Activated effector memory CD4-positive, alpha-beta T cell treated with Interleukin-2 at 50 U/mL for 16 hours (primary cell): ENCODE data around the gene ZNF678.
"Not testable (repeated sequence)": the region's sequence is repeated elsewhere in the genome, so short reads cannot be mapped to it uniquely, and the experiment has no call there.

ENCODE experiments used
- DNase-seq: peaks from one replicate; pipeline ENCODE4 v3.0.0-alpha.2; 2020

ZNF678 gene

DNA sequence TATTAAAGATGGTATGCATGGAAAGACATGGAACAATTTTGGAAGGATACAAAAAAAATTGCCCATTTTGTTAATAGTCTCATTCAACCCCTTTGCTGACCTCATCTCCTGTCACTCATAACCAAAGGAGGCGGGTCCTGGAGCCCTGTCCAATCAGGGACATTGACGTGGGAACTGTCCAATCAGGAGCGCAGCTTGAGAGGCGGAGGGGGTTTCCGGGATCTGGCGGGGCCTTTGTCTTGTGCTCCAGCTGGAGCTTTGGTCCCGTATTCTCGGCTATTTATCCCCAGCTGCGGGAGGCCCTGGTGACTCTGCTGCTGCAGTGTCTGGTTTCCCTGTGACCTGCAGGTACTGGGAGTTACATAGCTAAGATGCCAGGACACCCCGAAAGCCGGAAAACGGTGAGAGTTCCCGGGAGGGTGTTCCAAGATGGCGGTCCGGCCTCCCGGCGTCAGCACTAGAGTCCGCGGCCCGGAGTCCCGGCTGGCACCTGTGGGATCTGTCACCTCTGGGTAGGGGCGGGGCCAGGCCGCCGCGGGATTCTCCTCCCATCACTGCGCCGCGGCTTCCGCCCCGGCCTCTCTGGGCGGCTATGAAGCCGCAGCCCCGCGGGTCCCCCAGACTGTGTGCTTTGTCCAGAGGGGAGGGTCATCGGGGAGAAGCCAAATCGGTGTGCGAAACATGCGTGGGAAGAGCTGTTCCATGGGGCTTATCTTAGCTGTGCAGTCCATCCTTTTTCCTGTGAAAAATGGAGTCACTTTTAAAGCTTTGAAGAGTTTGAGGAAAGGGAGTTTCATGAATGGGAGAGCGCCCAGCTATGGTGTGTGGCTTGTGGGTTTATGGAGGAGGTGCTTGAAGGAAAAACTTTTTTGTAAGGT, at the start of gene ZNF678:
Gene ZNF678, plus strand, starts transcription at position 233 of the 878 bp plus-strand sequence. CDS start 87,436 bp downstream, outside the sequence.
- DNase-seq = peak; percentile 76

DNA sequence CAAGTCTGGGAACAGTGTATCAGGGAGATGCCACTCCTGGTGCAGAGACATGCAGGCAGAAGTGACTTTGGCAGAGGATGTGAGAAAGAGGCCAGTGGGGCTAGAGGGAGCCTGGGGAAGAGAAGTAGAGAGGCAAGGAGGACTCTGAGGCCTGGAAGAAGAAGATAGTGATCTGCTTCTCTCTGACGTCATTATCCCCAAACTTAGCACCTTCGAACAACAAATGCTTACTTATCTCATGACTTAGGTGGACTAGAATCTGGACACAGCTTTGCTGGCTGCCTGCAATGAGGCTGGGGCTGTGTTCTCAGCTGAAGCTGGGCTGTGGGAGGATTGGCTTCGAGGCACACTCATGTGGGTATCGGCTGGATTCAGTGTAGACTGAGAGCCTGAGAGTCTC, 44.5 kb upstream of the ZNF678 start:
- DNase-seq = no peak

DNA sequence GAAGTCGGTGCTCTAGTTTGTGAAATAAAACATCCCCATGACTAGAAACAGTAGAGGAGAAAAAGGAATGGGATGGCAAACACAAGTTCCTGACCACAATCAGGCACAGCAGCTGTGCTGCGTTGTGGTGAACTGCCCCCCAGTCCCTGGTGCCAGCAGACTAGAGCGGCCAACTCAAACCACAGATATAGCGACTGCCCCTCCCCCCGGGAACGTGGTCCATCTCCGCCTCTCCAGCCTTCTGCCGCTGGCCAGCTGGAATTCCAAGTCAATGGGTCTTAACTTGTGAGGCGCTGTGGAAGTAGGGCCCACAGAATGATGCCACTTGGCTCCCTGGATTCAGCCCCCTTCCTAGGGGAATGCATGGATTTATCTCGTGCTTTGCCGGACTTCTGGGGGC, 41.6 kb upstream of the ZNF678 start:
- DNase-seq = no peak

DNA sequence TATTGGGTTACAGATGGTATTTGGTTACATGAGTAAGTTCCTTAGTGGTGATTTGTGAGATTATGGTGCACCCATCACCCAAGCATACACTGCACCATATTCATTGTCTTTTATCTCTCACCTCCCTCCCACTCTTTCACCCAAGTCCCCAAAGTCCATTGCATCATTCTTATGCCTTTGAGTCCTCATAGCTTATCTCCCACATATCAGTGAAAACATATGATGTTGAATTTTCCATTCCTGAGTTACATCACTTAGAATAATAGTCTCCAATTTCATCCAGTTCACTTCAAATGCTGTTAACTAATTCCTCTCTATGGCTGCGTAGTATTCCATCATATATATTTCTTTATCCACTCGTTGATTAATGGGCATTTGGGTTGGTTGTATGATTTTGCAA, 36.8 kb upstream of the ZNF678 start:
- DNase-seq = no peak

DNA sequence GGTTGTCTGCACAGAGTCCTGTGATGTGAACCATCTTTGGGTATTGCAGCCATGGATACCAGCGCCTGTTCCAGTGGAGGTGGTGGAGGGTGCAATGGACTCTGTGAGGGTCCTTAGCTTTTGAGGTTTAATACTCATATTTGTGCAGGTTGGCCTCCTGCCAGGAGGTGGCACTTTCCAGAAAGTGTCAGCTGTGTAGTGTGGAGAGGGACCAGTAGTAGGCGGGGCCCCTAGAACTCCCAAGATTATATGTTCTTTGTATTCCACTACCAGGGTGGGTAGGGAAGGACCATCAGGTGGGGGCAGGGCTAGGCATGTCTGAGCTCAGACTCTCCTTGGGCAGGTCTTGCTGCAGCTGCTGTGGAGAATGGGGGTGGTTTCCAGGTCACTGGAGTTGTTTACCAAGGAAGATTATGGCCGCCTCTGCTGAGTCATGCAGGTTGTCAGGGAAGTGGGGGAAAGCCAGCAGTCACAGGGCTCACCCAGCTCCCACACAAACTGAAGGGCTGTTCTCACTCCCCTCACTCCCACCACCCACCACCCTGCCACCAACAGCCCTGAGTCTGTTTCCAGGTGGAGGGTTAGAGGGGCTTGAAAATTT, 31.2 kb upstream of the ZNF678 start:
- DNase-seq = no peak

DNA sequence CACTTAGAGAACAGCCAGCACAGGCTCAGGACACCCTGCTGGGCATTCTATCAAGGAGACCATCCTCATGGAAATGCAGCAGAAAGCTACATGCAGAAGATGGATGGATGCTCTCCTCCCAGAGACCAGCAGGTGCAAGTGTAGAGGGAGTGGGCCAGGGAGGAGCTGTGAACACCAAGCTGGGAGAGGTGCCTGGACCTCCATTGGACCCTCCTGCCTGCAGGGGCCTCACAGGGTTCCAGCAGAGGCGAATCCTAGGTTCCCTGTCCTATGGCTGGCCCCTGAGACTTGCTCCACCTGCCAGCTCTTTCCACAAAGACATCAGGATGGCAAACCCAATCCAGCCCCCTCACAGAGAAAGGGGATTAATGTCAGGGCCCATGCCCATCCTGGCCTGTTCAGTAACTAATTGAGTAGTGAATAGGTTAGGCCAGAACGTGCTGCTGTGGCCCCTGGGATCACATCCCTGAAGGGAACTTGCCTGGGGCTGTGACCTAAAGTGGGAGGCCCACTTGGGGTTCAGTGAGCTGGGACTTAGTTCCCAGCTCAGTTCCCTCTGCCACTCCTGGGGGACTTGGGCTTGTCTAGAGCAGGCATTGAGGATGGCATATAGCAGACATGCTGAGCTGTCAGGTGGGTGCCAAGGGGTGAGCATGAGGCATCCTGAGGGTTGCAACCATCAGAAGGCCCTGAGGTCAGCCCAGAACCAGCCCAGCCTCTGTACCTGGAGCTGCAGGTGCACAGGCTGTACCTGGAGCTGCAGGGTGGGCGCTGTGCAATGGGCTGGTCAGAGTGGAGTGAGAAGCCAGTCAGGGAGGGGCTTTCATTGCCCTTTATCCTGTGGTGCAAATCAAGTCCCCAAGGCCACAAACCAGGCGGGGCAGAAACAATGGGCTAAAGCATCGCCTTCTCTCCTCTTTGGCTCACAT, 22.9 kb upstream of the ZNF678 start:
- no peak for DNase-seq

DNA sequence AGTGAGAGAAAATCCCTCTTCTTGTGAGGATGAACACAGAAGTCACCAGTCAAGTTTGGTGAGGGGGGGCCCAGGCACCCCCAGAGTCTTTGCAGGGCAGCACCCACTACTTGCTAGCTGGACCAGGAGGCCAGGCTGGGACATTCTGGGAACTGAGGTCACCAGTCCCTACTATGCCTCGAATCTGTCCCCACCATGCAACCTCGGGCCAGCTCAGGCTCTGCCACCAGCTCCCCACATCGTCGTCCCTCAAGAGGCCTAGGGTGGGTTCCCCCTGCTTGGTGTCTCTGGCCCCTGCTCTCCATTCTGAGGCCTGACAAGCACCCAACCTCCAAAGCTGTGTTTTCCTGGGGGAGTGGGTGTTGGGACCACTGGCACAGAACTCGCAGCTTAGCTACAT, 22.2 kb upstream of the ZNF678 start:
- no peak for DNase-seq

DNA sequence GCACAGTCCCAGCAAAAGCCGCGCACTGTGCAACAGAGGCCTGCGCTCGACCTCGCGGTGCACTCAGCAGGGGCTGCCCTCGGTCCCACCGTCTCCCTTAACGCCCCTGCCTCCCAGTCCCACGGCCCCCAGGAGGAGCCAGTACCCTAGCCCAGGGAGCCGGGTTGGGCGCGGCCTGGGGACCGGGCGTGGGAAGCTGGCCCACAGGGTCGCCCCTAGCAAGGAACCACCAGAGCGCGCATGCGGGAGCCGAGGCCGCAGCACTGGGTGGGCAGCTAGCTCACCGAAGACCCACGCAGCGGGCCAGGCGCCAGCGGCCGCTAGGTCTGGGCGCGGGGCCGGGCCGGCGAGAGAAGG, 21.6 kb upstream of the ZNF678 start:
- DNase-seq = no peak

DNA sequence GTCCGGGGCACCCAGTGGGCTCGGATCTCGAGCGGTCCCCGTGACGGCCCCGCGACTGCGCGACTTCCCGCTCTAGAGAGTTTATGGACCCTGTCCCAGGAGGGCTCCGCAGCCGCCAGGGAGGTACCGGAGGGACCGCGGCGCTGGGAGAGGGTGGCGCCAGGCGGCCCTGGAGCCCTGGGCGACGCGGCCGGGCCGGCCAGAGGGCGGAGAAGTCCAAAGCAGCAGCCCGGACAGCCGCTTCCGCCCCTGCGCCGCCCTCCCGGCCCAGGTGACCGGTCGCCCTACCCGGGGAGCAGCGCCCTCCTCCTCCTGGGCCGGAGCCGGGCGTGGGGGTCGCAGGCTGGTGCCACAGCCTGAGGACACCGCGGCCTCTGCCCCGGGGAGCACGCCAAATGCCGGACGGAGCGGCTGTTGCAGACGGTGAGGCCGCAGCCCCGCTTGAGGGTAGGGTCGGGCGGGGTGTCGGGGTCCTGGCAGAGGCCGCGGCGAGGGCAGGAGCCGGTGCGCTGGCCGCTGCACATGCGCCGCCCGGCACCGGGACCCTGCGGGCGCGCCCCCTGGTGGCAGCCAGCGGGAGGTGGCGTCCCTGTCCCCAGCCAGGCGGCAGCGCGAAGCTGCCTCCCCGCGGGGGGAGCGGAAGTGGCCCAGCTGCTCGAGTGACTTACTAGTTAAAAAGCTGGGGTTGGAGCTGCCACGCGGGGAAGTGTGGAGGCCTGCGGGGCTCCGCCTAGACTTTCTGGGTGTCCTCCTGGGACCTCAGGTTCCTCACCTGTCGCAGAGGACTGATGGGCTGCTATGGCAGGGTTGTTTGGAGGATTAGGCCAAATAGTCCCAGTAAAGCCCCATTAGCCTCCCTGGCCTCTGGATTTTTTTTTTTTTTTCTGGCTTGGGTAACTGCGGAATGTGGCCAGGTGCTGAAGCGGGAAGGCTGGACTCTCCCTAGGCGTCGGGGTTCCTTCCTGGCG, 20.9 kb upstream of the ZNF678 start:
- DNase-seq = peak; percentile 84

DNA sequence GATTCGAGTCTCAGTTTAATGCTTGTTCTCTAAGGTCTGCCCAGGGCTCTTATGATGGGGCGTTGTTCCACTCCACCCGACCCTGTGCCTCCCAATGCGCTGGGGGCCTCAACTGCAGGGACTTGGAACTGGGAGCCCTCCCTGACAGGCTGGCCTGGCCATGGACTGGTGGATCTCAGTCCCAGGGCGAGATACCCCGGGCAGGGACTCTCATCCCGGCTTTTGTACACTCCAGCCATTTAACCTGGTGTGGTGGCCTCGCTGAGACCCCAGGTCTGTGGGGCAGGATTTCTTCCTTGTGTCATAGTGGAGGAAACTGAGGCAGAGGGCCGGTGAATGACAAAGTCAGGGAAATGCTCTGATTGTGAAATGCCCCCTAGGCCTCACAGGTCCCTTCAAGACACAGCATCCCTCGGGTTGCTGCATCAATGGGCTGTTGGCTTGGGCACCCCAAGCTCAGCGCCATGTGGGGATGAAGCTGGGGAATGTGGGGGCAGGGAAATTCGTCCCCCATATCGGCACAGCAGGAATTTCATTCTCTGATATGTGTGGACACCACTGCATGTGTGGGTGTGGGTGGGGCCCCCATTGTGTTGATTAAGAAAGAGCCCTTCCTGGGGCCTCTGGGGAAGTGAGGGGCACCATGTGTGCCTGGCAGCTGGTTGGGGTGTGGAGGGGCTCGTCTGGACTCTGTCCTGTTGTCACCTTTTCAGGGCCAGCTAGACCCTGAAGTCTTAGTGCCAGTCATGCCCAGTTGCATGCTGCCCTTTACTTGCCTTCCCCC, 19.9 kb upstream of the ZNF678 start:
- DNase-seq = no peak

DNA sequence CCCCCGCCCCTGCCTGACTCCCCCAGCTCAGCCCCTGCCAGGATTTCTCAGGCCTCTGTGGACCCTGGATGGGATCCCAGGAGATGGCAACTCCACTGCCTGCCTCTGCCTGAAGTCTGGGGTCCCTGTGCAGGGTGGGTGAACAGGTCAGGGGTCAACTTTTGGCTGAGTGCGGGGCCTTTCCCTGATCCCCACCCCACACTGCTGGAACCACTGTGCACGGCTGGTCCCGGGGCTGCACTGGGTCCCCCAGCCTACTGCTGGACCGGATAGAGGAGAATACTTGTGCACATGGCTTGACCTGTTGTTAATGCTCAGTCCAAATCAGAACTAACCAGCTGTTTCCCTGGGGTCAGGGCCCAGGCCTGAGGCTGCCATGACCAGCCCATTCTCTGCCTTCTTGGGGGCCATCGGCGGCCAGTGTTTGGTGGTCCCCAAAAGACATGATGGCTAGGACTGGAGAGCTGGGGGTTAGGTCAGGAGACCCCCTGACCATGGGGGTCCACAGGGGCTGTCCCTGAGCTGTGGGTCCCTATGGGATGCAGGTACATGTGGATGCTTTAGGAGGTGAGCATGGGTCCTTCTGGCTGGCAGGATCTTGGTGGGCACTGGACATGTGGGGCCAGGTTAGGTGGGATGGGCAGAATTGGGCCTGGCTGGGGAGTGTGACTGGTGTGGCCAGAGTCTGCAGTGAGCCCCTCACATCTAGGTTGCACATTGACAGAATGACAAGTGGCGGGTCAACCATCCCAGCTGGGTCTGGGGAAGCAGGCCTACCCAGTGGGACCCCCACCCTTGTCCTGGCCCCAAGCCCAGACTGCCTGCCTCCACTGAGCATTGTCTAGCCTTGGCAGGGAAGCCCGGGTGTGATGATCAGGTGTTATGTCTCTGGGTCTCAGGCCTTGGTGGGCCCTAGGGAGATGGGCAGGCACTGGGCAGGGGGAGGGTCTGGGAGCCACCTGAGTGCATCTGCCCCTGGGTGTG, 19.0 kb upstream of the ZNF678 start:
- DNase-seq = no peak

- DNase-seq = no peak
Measured at GRCh38 chr1:227545361-227545760, 18.0 kb upstream of the ZNF678 start.

- DNase-seq = no peak
Measured at GRCh38 chr1:227546059-227546458, 17.3 kb upstream of the ZNF678 start.

DNA sequence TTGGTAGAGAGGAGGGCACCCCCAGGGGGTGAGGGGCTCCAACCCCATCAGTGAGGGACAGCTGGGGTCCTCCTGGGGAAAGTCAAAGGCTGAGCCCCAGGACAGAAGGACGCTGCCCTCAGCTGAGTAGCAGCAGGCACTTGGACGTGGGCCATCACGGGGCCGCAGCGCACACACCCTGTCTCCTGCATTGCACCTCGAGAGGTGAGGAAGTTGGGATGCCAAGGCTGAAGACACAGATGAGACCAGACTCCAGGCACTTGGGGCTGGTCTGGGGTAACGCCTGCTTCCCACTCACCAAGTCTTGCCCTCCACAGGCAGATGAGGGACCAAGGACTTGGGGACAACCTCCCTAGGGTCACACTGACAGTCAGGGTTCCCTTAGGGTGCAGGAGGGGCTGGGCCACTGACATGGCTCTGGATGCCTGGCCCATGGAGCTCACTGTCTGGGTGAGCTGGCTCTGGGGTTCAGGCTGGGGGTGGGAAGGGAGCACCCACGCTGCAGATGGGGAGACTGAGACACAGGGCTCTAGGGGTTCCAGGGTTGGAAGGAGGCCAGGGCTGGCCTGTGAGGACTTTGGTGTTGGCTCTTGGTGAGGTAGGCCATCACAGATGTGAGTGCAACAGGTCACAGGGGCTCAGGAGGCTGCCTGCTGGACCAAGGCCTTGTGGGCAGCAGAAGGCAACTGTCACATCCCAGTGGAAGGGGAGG, 16.6 kb upstream of the ZNF678 start:
- no peak for DNase-seq

DNA sequence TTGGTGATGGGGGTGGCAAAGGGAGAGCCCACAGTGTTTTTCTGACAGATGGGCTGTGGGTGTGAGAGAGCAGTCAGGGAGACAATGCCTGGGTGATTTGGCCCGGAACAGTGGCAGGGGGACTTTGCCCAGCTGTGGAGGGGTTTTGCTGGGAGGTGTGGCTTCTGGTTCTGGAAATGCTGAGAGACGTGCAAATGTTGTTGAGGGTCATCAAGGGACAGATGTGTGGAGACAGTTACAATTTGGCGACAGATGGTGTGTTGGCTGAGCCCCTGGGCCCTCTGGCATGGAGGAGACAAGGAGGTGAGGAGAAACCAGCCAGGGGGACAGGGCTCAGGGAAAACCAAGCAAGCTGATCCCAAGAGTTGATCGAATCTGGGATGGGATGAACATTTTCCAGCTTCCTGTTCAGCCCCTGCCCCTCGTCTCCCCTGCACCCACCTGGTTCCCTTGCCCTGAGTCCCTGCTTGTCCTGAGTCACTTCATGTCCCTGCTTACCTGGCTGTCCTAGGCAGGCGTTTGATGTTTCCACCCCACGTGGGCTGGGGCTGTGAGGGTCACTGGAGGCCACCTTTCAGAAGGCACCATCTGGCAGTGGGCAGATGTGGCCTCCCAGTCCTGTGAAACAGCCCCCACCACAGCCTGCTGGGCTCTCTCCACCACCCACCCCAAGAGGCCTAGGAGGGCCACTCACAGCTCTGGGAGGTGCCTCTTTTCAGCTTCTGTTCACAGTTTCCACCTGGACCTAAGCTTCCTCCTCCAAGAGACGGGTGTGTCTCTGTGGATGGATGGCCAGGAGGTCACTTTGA, 15.8 kb upstream of the ZNF678 start:
- no peak for DNase-seq

DNA sequence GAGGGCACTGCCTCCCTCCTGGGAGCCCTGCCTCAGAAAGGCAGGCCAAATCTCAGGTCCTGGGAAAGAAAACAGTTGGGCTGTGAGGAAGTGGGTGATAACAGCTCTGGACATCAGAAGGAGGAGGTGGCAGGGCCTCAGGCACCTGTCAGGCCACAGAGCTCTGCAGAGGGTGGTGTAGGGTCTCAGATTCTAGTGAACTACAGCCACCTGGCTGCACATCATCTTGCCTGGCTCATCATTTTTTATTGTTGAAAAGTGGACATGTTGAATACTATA, 15.3 kb upstream of the ZNF678 start:
- no peak for DNase-seq

GRCh38 chr1:227548448-227548847, 14.9 kb upstream of the ZNF678 start:
- no peak for DNase-seq

- no peak for DNase-seq
Measured at GRCh38 chr1:227549892-227550291, 13.5 kb upstream of the ZNF678 start.

DNA sequence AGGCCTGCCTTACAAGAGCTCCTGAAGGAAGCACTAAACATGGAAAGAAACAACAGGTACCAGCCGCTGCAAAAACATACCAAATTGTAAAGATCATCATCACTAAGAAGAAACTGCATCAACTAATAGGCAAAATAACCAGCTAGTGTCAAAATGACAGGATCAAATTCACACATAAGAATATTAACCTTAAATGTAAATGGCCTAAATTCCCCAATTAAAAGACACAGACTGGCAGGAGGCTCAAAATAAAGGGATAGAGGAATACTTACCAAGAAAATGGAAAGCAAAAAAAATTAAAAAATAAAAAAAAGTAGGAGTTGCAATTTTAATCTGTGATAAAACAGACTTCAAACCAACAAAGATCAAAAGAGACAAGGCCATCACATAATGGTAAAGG, 11.5 kb upstream of the ZNF678 start:
- DNase-seq = not testable (repeated sequence)
